Upper lobe of left lung (tissue), 6 donors: ENCODE data around the gene ANXA10. TPM values are rescaled to one million over a fixed set of nuclear protein-coding genes. Genes with fewer than 3 reads are reported as not detected.

Experiments
- ATAC-seq, 2 donors: fragments of 200-7000 bp; cut with Tn5 transposase; one replicate each; pipeline ENCODE4 v1.9.1; 2022; ENCODE audit warnings: mild to moderate bottlenecking in 2 of 2, moderate library complexity in 2 of 2; ENCODE audit not compliant: low FRiP score in 2 of 2
- DNase-seq, 2 donors: peaks; one replicate each; pipeline ENCODE4 v3.0.0-alpha.2; 2019 to 2020
- H3K27ac ChIP-seq, 4 donors: fragments of 200-600 bp; sonication (generic); one replicate each; pipeline ENCODE4 v1.5.1; 2016 to 2019
- H3K27me3 ChIP-seq, 4 donors: fragments of 200-600 bp; sonication (generic); one replicate each; pipeline ENCODE4 v1.5.1; 2017 to 2019
- H3K36me3 ChIP-seq, 4 donors: fragments of 200-600 bp; sonication (generic); one replicate each; pipeline ENCODE4 v1.5.1; 2016 to 2019
- H3K4me1 ChIP-seq, 4 donors: fragments of 200-600 bp; sonication (generic); one replicate each; pipeline ENCODE4 v1.5.1; 2018 to 2019
- H3K4me3 ChIP-seq, 4 donors: fragments of 200-600 bp; sonication (generic); one replicate each; pipeline ENCODE4 v1.5.1; 2017 to 2019; ENCODE audit warnings: mild to moderate bottlenecking in 2 of 4, moderate library complexity in 1 of 4
- H3K9me3 ChIP-seq, 4 donors: fragments of 200-600 bp; sonication (generic); one replicate each; pipeline ENCODE4 v1.5.1; 2018 to 2019
- EP300 ChIP-seq, 4 donors: sonication (generic); formaldehyde crosslinking; IDR thresholded peaks; one replicate each; pipeline ENCODE4 v1.5.1; 2017; ENCODE audit warnings: antibody characterized with exemption in 4 of 4, control low read depth in 2 of 4
- POLR2A ChIP-seq, 4 donors: fragments of 450-650 bp; IDR thresholded peaks; one replicate each; pipeline ENCODE4 v1.5.1; 2016 to 2017; ENCODE audit warnings: antibody characterized with exemption in 4 of 4, mild to moderate bottlenecking in 2 of 4
- POLR2AphosphoS5 ChIP-seq, 2 donors: sonication (generic); formaldehyde crosslinking; IDR thresholded peaks; one replicate each; pipeline ENCODE4 v1.5.1; 2017; ENCODE audit warnings: antibody characterized with exemption in 2 of 2
- WGBS, 2 donors: methylation state at CpG; one replicate each; pipeline ENCODE4 v1.1.5; 2017 to 2018; 5-methylcytosine and 5-hydroxymethylcytosine counted together
- total RNA-seq, 6 donors: library from RNA; depleted of rRNA in 4 of 6; stranded (reverse); fragments of >200 nt in 4 of 6; gene quantifications; one replicate each; pipeline versions ENCODE4 v1.1.0 to v1.2.1, GENCODE V29; 2016 to 2021
- TF ChIP-seq, protein P1 (sequence below), 6 experiments: fragments of 450-650 bp in 4 of 6; fragments of 200-600 bp in 2 of 6; sonication (generic) in 2 of 6; IDR thresholded peaks; one replicate each; pipeline ENCODE4 v1.5.1; 2016 to 2019; ENCODE audit warnings: antibody characterized with exemption in 6 of 6
- donor health status: DM: no; HTN: no; CAD: no; lungs with moderate emphysema.
- donor health status: DM: no; HTN: yes; CAD: no; lungs with severe emphysema.

The ANXA10 gene
- total RNA-seq, 6 donors from 2014 or later, result not detected

DNA sequence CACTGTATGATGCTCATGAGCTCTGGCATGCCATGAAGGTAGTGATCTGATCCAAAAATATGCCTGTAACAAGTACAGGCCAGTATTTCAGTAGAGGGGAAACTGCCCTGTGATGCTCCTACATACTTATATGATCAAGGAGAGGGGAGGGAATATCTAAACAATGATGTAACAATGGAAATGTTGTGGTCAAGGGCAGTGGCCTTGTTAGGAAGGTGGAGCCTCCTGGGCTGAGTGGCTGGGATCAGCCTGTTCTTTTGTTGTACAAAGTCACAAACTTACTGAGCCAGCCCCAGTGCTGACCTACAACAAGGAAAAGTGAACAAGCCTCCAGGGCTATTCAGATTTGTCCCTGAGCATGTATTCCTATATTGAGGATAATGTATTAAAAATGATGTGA is 70.3 kb downstream of the ANXA10 start:
- Histone ChIP-seq H3K9me3 (no peaks in the 10 kb centered on the region), H3K4me1 (no peaks in the 10 kb centered on the region), H3K36me3 (no peaks in the 10 kb centered on the region), H3K27me3 (no peaks in the 10 kb centered on the region), H3K4me3 (no peak overlapping the region), H3K27ac (no peak overlapping the region)
- no peak for TF ChIP-seq POLR2A (IDR thresholded peaks at IDR 0.05)
- TF ChIP-seq EP300 (IDR thresholded peaks at IDR 0.05), result no peak
- TF ChIP-seq, protein P1, sequence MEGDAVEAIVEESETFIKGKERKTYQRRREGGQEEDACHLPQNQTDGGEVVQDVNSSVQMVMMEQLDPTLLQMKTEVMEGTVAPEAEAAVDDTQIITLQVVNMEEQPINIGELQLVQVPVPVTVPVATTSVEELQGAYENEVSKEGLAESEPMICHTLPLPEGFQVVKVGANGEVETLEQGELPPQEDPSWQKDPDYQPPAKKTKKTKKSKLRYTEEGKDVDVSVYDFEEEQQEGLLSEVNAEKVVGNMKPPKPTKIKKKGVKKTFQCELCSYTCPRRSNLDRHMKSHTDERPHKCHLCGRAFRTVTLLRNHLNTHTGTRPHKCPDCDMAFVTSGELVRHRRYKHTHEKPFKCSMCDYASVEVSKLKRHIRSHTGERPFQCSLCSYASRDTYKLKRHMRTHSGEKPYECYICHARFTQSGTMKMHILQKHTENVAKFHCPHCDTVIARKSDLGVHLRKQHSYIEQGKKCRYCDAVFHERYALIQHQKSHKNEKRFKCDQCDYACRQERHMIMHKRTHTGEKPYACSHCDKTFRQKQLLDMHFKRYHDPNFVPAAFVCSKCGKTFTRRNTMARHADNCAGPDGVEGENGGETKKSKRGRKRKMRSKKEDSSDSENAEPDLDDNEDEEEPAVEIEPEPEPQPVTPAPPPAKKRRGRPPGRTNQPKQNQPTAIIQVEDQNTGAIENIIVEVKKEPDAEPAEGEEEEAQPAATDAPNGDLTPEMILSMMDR (IDR thresholded peaks at IDR 0.05), result no peak
- TF ChIP-seq POLR2AphosphoS5 (IDR thresholded peaks at IDR 0.05), result no peak
- ATAC-seq, result no peak
- no peak for DNase-seq

GRCh38 chr4:168163106-168163505 is 70.8 kb downstream of the ANXA10 start:
- WGBS, 2 donors, result 81 to 86% methylated on average over 2 of the region's 2 CpGs

GRCh38 chr4:168164045-168164444 is 71.7 kb downstream of the ANXA10 start:
- Histone ChIP-seq H3K4me1 (no peaks in the 10 kb centered on the region), H3K9me3 (no peaks in the 10 kb centered on the region), H3K27ac (no peak overlapping the region), H3K36me3 (no peaks in the 10 kb centered on the region), H3K4me3 (no peak overlapping the region), H3K27me3 (no peaks in the 10 kb centered on the region)
- TF ChIP-seq POLR2A (IDR thresholded peaks at IDR 0.05) (no peak), EP300 (IDR thresholded peaks at IDR 0.05) (no peak)
- DNase-seq (no peak), ATAC-seq (no peak)
- WGBS, 2 donors, result 82 to 95% methylated on average over 3 of the region's 3 CpGs

More at GRCh38 chr4:168163106-168163505, 70.8 kb downstream of the ANXA10 start:
- no peaks in the 10 kb centered on the region for H3K9me3 ChIP-seq
- H3K4me3 ChIP-seq, result no peak overlapping the region
- H3K27ac ChIP-seq, result no peak overlapping the region
- H3K4me1 ChIP-seq, result no peaks in the 10 kb centered on the region
- ATAC-seq (no peak), DNase-seq (no peak)
- H3K27me3 ChIP-seq, result no peaks in the 10 kb centered on the region
- TF ChIP-seq POLR2A (IDR thresholded peaks at IDR 0.05), result no peak
- TF ChIP-seq, protein P1 (IDR thresholded peaks at IDR 0.05), result no peak
- no peaks in the 10 kb centered on the region for H3K36me3 ChIP-seq

GRCh38 chr4:168164915-168165548 is 72.7 kb downstream of the ANXA10 start:
- TF ChIP-seq, protein P1 (IDR thresholded peaks at IDR 0.05), result no peak
- TF ChIP-seq EP300 (IDR thresholded peaks at IDR 0.05) (no peak), POLR2A (IDR thresholded peaks at IDR 0.05) (no peak), POLR2AphosphoS5 (IDR thresholded peaks at IDR 0.05) (no peak)
- no peak for DNase-seq
- 26 to 44% methylated on average over 1 of the region's 1 CpG for WGBS, 2 donors

GRCh38 chr4:168167714-168168284 is 75.5 kb downstream of the ANXA10 start:
- Histone ChIP-seq H3K27me3 (no peaks in the 10 kb centered on the region), H3K9me3 (no peaks in the 10 kb centered on the region), H3K36me3 (no peaks in the 10 kb centered on the region), H3K4me1 (no peaks in the 10 kb centered on the region), H3K27ac (no peak overlapping the region), H3K4me3 (no peak overlapping the region)
- DNase-seq (no peak), ATAC-seq (no peak)
- WGBS, 2 donors, result 60 to 78% methylated on average over 6 of the region's 6 CpGs
- TF ChIP-seq POLR2A (IDR thresholded peaks at IDR 0.05) (no peak), EP300 (IDR thresholded peaks at IDR 0.05) (no peak), POLR2AphosphoS5 (IDR thresholded peaks at IDR 0.05) (no peak)
- TF ChIP-seq, protein P1 (IDR thresholded peaks at IDR 0.05), result no peak

More at GRCh38 chr4:168164915-168165548, 72.7 kb downstream of the ANXA10 start:
- no peaks in the 10 kb centered on the region for H3K9me3 ChIP-seq
- no peaks in the 10 kb centered on the region for H3K27me3 ChIP-seq
- no peaks in the 10 kb centered on the region for H3K36me3 ChIP-seq
- H3K4me1 ChIP-seq, result no peaks in the 10 kb centered on the region
- ATAC-seq, result no peak
- H3K4me3 ChIP-seq, result no peak overlapping the region
- H3K27ac ChIP-seq, result no peak overlapping the region
